Calu3 (cell line): ENCODE data around the gene PTPRG. TPM values are rescaled to one million over a fixed set of nuclear protein-coding genes. Genes with fewer than 3 reads are reported as not detected.

Experiments used
- BruUV-seq: library from RNA; stranded (reverse); fragments of 400-500 nt; replicated peaks from 2 replicates; lab custom pipeline; 2021; lab: Mats Ljungman, UMichigan
- CTCF ChIA-PET: fragments of 300-600 bp; sonication (Branson Sonifier 250); formaldehyde crosslinking; loops from one replicate; lab custom pipeline; 2022; ENCODE audit warnings: antibody characterized with exemption; lab: Charles Lee
- DNase-seq: peaks from one replicate; pipeline ENCODE4 v3.0.0; 2022
- H3K27ac Mint-ChIP-seq: one replicate; pipeline ENCODE4 v1.8.0; 2022; ENCODE audit warnings: mixed read lengths; ENCODE audit not compliant: unreplicated experiment
- H3K27me3 Mint-ChIP-seq: one replicate; pipeline ENCODE4 v1.8.0; 2022; ENCODE audit warnings: mixed read lengths; ENCODE audit not compliant: unreplicated experiment
- H3K36me3 Mint-ChIP-seq: one replicate; pipeline ENCODE4 v1.8.0; 2022; ENCODE audit warnings: mild to moderate bottlenecking, moderate library complexity, mixed read lengths; ENCODE audit not compliant: insufficient read depth, unreplicated experiment
- H3K4me1 Mint-ChIP-seq: one replicate; pipeline ENCODE4 v1.8.0; 2022; ENCODE audit warnings: mild to moderate bottlenecking, low read depth, mixed read lengths; ENCODE audit not compliant: unreplicated experiment
- H3K4me3 Mint-ChIP-seq: one replicate; pipeline ENCODE4 v1.8.0; 2022; ENCODE audit warnings: mild to moderate bottlenecking, low read depth, moderate library complexity, mixed read lengths; ENCODE audit not compliant: unreplicated experiment
- H3K9me3 Mint-ChIP-seq: one replicate; pipeline ENCODE4 v1.8.0; 2022; ENCODE audit warnings: low read depth, mixed read lengths; ENCODE audit not compliant: unreplicated experiment
- CTCF ChIP-seq: fragments of 200-600 bp; IDR thresholded peaks from one replicate; pipeline ENCODE4 v1.8.0; 2022; ENCODE audit warnings: antibody characterized with exemption; ENCODE audit not compliant: unreplicated experiment
- intact Hi-C: fragments of 100-400 bp; cut with micrococcal nuclease; formaldehyde crosslinking; loops from one replicate; pipeline ENCODE4 v1.10.0; 2022; ENCODE audit not compliant: unreplicated experiment
- total RNA-seq: library from RNA; stranded (reverse); gene quantifications from 2 replicates; pipeline ENCODE4 v1.2.3, GENCODE V29; 2022

PTPRG gene
- total RNA-seq, 1 experiment from 2014 or later = 0.35 TPM

DNA sequence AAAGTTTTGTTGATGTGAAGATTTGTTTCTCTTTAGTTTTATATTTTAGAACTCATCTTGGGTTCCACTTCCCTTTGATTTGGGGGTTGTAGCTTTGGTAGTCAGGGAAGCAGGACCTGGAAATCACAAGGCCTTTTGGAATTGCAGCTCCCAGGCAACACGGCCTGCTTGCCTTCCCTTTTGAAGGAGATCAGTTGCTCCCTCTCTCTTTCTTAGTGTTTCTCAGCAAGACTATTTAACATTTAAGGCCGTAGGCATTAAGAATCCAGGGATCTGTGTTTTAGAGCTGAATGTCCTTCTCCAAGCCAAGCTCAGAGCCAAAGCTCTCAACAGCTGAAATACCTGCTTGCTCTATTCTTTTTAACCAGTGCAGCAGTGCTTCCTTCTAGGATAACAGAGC lies 310.3 kb downstream of the PTPRG start:
- no TSS peak for BruUV-seq
- no peak overlapping the region for H3K27ac Mint-ChIP-seq

GRCh38 chr3:61872077-61872706 lies 310.8 kb downstream of the PTPRG start:
- no peaks in the 10 kb centered on the region for H3K27me3 Mint-ChIP-seq
- CTCF ChIA-PET = no interaction called here
- no peak for DNase-seq
- peaks cover 14% of the 10 kb centered on the region for H3K9me3 Mint-ChIP-seq
- no TSS peak for BruUV-seq
- no peaks in the 10 kb centered on the region for H3K4me1 Mint-ChIP-seq
- H3K4me3 Mint-ChIP-seq = no peak overlapping the region
- H3K36me3 Mint-ChIP-seq = no peaks in the 10 kb centered on the region
- TF ChIP-seq CTCF = no peak
- intact Hi-C loops = no loop called here
- no peak overlapping the region for H3K27ac Mint-ChIP-seq

More for the DNA sequence above, 310.3 kb downstream of the PTPRG start:
- CTCF ChIA-PET = no interaction called here
- Mint-ChIP-seq H3K36me3 (no peaks in the 10 kb centered on the region), H3K4me1 (no peaks in the 10 kb centered on the region), H3K4me3 (no peak overlapping the region), H3K27me3 (no peaks in the 10 kb centered on the region), H3K9me3 (peaks cover 14% of the 10 kb centered on the region)
- TF ChIP-seq CTCF = no peak
- no peak for DNase-seq
- intact Hi-C loops = no loop called here

DNA sequence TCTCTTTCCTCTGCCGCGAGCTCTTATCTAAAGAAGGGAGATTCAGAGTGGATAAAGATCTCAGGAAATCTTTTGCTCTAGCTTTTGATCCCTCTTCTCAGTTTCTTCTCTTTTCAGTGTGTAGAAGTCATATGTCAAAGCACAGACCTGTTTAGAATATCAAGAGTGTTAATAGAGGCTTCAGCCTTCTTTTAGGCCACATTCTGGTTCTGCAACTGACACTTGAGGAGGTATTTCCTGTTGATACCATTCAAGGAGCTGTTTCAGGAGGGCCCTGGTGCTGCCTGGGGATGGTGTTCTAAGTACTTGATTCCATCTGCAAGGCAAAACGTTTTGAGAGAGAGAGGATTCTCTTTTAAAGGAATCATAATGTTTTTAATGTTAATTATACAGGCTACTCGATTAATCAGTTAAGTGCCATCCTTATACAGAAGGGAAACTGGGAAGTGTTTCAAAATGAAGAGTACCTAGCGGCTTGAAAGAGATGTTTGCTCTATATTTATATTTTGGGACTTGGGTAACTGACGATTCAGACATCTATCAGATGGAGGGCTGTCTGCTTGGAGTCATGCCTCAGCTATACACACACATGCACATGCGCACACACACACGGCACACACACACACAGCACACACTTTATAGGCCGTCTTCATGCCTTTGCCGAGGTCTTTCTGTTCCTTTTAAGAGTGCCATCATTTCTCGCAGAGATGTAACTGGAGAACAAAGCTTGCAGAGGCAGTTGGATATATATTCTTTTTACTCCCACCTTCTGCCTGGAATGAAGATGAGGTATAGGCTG lies 313.9 kb downstream of the PTPRG start:
- intact Hi-C loops = no loop called here
- Mint-ChIP-seq H3K9me3 (peaks cover 10% of the 10 kb centered on the region), H3K36me3 (no peaks in the 10 kb centered on the region), H3K4me1 (no peaks in the 10 kb centered on the region), H3K27ac (no peak overlapping the region), H3K4me3 (no peak overlapping the region), H3K27me3 (no peaks in the 10 kb centered on the region)
- DNase-seq = no peak
- CTCF ChIA-PET = no interaction called here
- no peak for TF ChIP-seq CTCF
- no TSS peak for BruUV-seq

DNA sequence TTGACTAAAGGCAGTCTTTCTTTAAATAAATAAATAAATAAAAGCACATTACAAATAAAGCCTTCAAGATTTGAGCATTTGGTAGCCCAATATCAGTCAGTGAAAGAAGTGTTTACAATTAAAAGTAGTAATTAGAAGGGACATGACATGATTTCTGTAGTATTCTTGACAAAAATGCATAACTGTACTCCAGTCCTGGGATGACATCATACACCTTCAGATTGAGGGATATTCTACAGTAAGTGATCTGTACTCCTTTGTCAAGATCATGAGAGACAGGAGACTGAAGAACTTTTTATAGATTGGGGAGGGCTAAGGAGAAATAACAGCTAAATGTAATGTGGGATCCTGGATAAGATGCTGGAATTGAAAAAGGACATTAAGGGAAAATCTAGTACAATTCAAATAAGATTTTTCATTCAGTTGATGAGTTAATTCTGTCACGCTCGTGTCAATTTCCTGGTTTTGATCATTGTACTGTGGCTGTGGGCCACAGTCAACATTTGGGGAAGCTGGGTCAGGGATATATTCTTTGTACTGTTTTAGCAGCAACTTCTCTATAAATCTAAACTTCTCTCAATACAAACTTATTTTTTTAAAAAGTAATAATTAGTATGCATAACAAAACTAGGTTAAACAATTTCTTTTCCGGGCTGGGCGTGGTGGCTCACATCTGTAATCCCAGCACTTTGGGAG lies 314.8 kb downstream of the PTPRG start:
- Mint-ChIP-seq H3K27me3 (no peaks in the 10 kb centered on the region), H3K9me3 (peaks cover 14% of the 10 kb centered on the region), H3K4me3 (no peak overlapping the region), H3K27ac (no peak overlapping the region), H3K36me3 (no peaks in the 10 kb centered on the region), H3K4me1 (no peaks in the 10 kb centered on the region)
- BruUV-seq = no TSS peak
- DNase-seq = no peak
- no peak for TF ChIP-seq CTCF
- CTCF ChIA-PET = no interaction called here
- intact Hi-C loops = no loop called here
